Astrocyte of the spinal cord (primary cell): ENCODE data around the gene EIF4B.

Experiments
- DNase-seq: peaks from one replicate; pipeline ENCODE4 v3.0.0; 2011; ENCODE audit warnings: low read depth, low spot score
- H3K4me3 ChIP-seq: 2 replicates; pipeline ENCODE4 v1.5.1; 2011; ENCODE audit warnings: low read depth, mild to moderate bottlenecking, low read length, moderate library complexity
- in situ Hi-C: cut with HindIII; loops from 2 replicates; pipeline ENCODE4 v1.10.0; 2017; ENCODE audit warnings: low sequenced_read_pairs
- TF ChIP-seq, protein P1 (sequence below): IDR thresholded peaks from 2 replicates; pipeline ENCODE4 v1.5.1; 2012; ENCODE audit warnings: low read depth, mild to moderate bottlenecking, low read length, inconsistent platforms

Gene EIF4B

DNA sequence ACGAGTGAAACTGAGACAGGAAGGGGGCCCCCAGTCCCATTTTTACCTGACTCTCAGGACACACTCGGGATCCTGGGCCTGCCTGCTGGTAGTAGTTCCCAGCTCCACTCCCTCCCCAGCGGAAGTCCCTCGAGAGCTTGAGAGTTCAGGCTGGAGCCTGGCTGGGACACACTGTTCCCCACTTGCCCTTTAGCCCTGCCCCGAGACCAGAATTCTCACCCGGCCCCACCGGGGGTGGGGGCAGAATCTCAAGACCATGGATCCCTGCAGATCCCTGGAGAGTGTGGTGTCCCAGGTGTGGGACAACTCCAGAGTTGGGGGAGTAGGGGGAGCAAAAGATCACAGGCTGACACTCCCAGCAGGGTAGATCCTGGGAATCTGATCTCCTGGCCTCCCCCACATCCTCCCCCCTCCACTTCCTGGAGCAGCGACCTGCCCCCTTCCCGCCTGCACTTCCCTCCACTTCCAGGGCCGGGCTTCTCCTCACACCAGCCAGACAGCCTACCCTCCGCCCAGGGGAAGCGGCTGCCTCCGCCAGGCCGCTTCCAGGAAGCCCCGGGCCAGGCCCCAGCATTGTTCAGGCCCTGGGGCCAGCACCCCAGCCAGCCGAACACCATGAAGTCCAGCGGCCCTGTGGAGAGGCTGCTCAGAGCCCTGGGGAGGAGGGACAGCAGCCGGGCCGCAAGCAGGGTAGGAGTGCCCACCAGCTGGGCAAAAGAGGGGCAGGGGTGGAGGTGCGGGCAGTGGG, 43.5 kb downstream of the EIF4B start, which contains the start of gene TNS2:
Gene TNS2 (plus strand): TSS at position 495 of the 748 bp plus-strand sequence. CDS start 121 bp downstream, at position 616.
- H3K4me3 ChIP-seq = peak within 1 kb of the TSS; percentile 51
- DNase-seq = no peak
- in situ Hi-C loops = no loop called here
- TF ChIP-seq, protein P1, sequence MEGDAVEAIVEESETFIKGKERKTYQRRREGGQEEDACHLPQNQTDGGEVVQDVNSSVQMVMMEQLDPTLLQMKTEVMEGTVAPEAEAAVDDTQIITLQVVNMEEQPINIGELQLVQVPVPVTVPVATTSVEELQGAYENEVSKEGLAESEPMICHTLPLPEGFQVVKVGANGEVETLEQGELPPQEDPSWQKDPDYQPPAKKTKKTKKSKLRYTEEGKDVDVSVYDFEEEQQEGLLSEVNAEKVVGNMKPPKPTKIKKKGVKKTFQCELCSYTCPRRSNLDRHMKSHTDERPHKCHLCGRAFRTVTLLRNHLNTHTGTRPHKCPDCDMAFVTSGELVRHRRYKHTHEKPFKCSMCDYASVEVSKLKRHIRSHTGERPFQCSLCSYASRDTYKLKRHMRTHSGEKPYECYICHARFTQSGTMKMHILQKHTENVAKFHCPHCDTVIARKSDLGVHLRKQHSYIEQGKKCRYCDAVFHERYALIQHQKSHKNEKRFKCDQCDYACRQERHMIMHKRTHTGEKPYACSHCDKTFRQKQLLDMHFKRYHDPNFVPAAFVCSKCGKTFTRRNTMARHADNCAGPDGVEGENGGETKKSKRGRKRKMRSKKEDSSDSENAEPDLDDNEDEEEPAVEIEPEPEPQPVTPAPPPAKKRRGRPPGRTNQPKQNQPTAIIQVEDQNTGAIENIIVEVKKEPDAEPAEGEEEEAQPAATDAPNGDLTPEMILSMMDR = no peak

- peak overlapping the region; percentile 51 for H3K4me3 ChIP-seq
- TF ChIP-seq, protein P1 = no peak
- DNase-seq = peak; percentile 0
- in situ Hi-C loops = no loop called here
Observed at GRCh38 chr12:53050426-53051057, 44.3 kb downstream of the EIF4B start.

DNA sequence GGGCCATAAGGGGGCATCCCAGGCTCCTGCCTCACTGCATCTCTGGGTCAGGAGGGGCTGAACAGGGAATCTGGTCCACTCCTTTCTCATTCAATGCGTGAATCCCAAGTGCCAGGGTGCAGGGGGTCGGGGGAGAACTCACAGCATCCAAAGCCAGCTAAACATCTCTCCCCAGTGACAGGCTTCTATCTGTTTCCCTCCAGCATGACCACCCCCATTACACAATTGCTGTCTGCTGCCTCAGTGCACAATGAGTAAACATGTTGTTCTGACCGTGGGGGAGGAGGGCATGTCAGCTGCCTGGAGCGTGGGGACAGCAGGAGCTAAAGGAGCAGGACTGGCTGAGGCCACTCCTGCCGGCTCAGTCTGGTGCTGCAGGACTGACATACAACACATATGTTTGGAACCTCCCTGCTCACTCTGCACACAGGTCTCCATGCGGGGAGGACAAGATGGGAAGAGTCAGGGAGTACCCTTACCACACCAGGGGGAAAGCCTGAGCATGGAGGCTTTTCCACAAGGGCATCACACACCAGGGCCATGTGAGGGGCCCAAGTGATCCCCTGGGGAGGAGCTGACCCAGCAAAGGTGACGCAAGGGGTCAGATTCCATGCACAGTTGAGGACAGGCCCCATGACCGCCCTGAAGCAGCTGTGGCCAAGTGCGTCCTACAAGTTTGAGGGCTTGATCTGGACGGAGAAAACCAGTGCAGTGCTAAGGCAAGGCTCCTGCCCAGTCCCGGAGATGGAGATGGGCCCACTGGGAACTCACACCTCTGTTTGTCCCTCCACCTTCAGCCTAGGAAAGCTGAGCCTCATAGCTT, 45.0 kb downstream of the EIF4B start:
- peak overlapping the region; percentile 51 for H3K4me3 ChIP-seq
- TF ChIP-seq, protein P1 = no peak
- DNase-seq = no peak
- in situ Hi-C loops = no loop called here

GRCh38 chr12:53051881-53052412, 45.7 kb downstream of the EIF4B start:
- in situ Hi-C loops = no loop called here
- TF ChIP-seq, protein P1 = no peak
- peak overlapping the region; percentile 51 for H3K4me3 ChIP-seq
- DNase-seq = no peak

- TF ChIP-seq, protein P1 = no peak
- in situ Hi-C loops = no loop called here
- H3K4me3 ChIP-seq = no peak overlapping the region
- peak; percentile 85 for DNase-seq
Observed at GRCh38 chr12:53052419-53053217, 46.4 kb downstream of the EIF4B start.
